CD4-positive, alpha-beta T cell (primary cell): ENCODE measurements around the gene HOXD8. TPM values are rescaled to one million over a fixed set of nuclear protein-coding genes. Genes with fewer than 3 reads are reported as not detected.

Experiments used
- ATAC-seq: fragments of 200-7000 bp; cut with Tn5 transposase; one replicate; pipeline ENCODE4 v1.10.0; 2022; ENCODE audit warnings: mild to moderate bottlenecking; ENCODE audit not compliant: poor library complexity
- CTCF ChIA-PET: fragments of 350-600 bp; sonication (Branson Sonifier 250); formaldehyde crosslinking; loops from one replicate; lab custom pipeline; 2021; ENCODE audit warnings: antibody characterized with exemption, inconsistent platforms; lab: Charles Lee
- POLR2A ChIA-PET: fragments of 350-600 bp; sonication (Branson Sonifier 250); formaldehyde crosslinking; loops from one replicate; lab custom pipeline; 2021; ENCODE audit warnings: antibody characterized with exemption, inconsistent platforms; lab: Charles Lee
- DNase-seq, 14 experiments: peaks; one replicate each; pipeline ENCODE4 v3.0.0-alpha.2; 2013 to 2020; ENCODE audit warnings: mixed read lengths in 2 of 14
- H3K27ac ChIP-seq, 2 donors: one replicate each; pipeline versions ENCODE4 v1.5.1 to v1.7.0; 2013; ENCODE audit warnings: low read length in 2 of 2, low read depth in 1 of 2, mild to moderate bottlenecking in 1 of 2
- H3K27me3 ChIP-seq, 2 experiments: 1 replicate in 1 of 2; 2 replicates in 1 of 2; pipeline versions ENCODE4 v1.6.1 to v1.7.0; 2013; ENCODE audit warnings: low read length in 2 of 2, control low read depth in 1 of 2, mild to moderate bottlenecking in 1 of 2, moderate library complexity in 1 of 2; ENCODE audit not compliant: insufficient read depth in 2 of 2, control insufficient read depth in 1 of 2
- H3K36me3 ChIP-seq: one replicate; pipeline ENCODE4 v1.6.1; 2013; ENCODE audit warnings: low read length, control low read depth; ENCODE audit not compliant: insufficient read depth
- H3K4me1 ChIP-seq: one replicate; pipeline ENCODE4 v1.6.1; 2013; ENCODE audit warnings: low read length, control low read depth; ENCODE audit not compliant: insufficient read depth
- H3K4me3 ChIP-seq: one replicate; pipeline ENCODE4 v1.5.1; 2013; ENCODE audit warnings: mild to moderate bottlenecking, low read length, moderate library complexity
- H3K9me3 ChIP-seq, 2 experiments: 1 replicate in 1 of 2; 2 replicates in 1 of 2; pipeline versions ENCODE4 v1.6.1 to v1.7.0; 2013; ENCODE audit warnings: low read length in 2 of 2, mild to moderate bottlenecking in 2 of 2, control low read depth in 1 of 2, moderate library complexity in 1 of 2; ENCODE audit not compliant: control insufficient read depth in 1 of 2, insufficient read depth in 1 of 2
- H3K27ac Mint-ChIP-seq: one replicate; pipeline ENCODE4 v1.8.0; 2020; ENCODE audit warnings: mixed read lengths
- H3K27me3 Mint-ChIP-seq: one replicate; pipeline ENCODE4 v1.8.0; 2021; ENCODE audit warnings: mixed read lengths
- H3K36me3 Mint-ChIP-seq: one replicate; pipeline ENCODE4 v1.8.0; 2021; ENCODE audit warnings: low read depth, mixed read lengths
- H3K4me1 Mint-ChIP-seq: one replicate; pipeline ENCODE4 v1.8.0; 2021; ENCODE audit warnings: low read depth, mixed read lengths
- H3K4me3 Mint-ChIP-seq: one replicate; pipeline ENCODE4 v1.8.0; 2020; ENCODE audit warnings: mild to moderate bottlenecking, mixed read lengths
- H3K9me3 Mint-ChIP-seq: one replicate; pipeline ENCODE4 v1.8.0; 2020; ENCODE audit warnings: mixed read lengths
- intact Hi-C, 2 experiments: fragments of 100-400 bp; cut with DNase I in 1 of 2; cut with micrococcal nuclease in 1 of 2; formaldehyde crosslinking; loops; one replicate each; pipeline versions ENCODE4 v1.15.1 to v1.9.0; 2023 to 2025; cut with DNase I, micrococcal nuclease
- total RNA-seq, 174 experiments: library from RNA in 2 of 174; stranded (reverse) in 2 of 174; gene quantifications; one replicate each; pipeline ENCODE4 v1.2.3 and lab custom pipeline; 2021 to 2026
- TF ChIP-seq, protein P1 (sequence below): fragments of 200-600 bp; IDR thresholded peaks from one replicate; pipeline ENCODE4 v1.8.0; 2022; ENCODE audit warnings: antibody characterized with exemption, mild to moderate bottlenecking

HOXD8 gene
- total RNA-seq, 2 experiments from 2014 or later: not detected

DNA sequence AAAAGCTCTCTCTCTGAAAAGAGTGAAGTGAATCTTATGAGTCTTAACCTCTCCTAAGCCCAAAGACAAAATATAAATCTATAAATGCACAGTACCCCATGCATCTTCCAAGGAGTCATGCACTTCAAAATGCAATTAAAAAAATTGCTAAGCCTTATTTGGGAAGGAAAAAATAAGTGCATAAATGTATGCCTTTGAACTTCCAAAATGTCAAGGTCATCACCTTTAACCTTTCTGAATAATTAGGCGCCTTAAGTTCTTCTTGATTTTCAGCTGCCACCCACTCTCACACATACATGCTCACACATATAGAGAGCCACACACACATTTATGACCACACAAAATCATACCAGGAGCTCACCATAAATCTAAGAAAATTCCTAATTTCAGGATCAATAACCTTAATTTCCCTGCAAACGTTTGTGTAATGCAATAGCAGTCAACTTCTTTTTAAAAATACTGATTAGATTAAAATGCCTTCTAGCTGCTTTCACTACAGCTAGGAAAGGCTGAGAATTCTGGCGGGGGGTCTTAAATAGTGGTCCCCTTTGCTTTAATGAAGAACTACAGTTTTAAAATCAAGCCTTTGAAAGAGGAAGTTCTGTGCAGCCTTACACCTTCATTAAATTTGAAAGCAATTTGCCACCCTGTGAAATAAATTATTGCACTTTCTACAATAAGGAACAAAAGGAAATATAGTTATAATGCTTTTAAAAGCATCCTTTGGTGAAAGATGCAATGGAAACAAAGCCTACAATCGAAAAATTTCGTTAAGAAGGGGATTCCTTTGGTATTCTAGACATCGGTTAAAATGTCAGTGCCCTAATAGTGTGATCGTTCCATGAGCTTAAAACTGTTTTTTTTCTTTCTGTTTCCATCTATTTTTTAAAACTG, 18.8 kb upstream of the HOXD8 start:
- H3K27me3 Mint-ChIP-seq: peaks cover 89% of the 10 kb centered on the region
- Histone ChIP-seq H3K27ac (no peak overlapping the region), H3K36me3 (no peaks in the 10 kb centered on the region), H3K9me3 (peaks cover 13 to 65% of the 10 kb centered on the region in 2 experiments), H3K27me3 (peaks cover 87 to 93% of the 10 kb centered on the region in 2 experiments), H3K4me3 (no peak overlapping the region), H3K4me1 (peaks cover 22% of the 10 kb centered on the region)
- H3K9me3 Mint-ChIP-seq: no peaks in the 10 kb centered on the region
- H3K36me3 Mint-ChIP-seq: peaks cover 7% of the 10 kb centered on the region
- CTCF ChIA-PET: interaction anchor here (0.9 to 1.8 kb wide), 3 partner anchors 9 to 16 kb away, joined by 3 to 6 read pairs (median 3); no protein-coding TSS in a partner anchor
- peaks cover 24% of the 10 kb centered on the region for H3K4me1 Mint-ChIP-seq
- ATAC-seq (no peak), DNase-seq (no peak)
- no peak overlapping the region for H3K4me3 Mint-ChIP-seq
- no peak overlapping the region for H3K27ac Mint-ChIP-seq
- POLR2A ChIA-PET: interaction anchor here (0.7 to 2.4 kb wide), 5 partner anchors 10 to 61 kb away, joined by 3 to 8 read pairs (median 3); no protein-coding TSS in a partner anchor
- intact Hi-C loops: loop anchor here in 1 of 2 experiments (2.0 to 5.0 kb wide), 2 partner anchors 14 to 33 kb away; no protein-coding TSS in a partner anchor
- TF ChIP-seq, protein P1, sequence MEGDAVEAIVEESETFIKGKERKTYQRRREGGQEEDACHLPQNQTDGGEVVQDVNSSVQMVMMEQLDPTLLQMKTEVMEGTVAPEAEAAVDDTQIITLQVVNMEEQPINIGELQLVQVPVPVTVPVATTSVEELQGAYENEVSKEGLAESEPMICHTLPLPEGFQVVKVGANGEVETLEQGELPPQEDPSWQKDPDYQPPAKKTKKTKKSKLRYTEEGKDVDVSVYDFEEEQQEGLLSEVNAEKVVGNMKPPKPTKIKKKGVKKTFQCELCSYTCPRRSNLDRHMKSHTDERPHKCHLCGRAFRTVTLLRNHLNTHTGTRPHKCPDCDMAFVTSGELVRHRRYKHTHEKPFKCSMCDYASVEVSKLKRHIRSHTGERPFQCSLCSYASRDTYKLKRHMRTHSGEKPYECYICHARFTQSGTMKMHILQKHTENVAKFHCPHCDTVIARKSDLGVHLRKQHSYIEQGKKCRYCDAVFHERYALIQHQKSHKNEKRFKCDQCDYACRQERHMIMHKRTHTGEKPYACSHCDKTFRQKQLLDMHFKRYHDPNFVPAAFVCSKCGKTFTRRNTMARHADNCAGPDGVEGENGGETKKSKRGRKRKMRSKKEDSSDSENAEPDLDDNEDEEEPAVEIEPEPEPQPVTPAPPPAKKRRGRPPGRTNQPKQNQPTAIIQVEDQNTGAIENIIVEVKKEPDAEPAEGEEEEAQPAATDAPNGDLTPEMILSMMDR: no peak

DNA sequence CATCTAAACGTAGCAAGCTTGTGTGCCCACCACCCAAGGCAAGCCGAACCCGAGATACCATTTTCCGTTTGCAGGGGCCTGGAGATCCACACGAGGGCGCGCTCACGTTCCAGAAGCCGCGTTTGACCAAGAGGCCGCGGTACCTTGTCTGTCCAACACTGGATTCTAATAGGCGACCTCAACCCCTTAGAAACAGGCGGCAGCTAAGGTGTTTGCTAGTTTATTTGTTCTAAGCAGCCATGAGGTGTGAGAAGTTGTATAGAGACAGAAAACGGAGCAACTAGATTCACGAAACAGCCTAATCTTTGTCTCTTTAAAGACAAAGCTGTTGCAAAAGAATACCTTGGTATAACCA, 18.2 kb upstream of the HOXD8 start:
- Mint-ChIP-seq H3K4me3 (no peak overlapping the region), H3K4me1 (peaks cover 18% of the 10 kb centered on the region), H3K36me3 (peaks cover 7% of the 10 kb centered on the region), H3K27me3 (peaks cover 89% of the 10 kb centered on the region), H3K9me3 (no peaks in the 10 kb centered on the region), H3K27ac (no peak overlapping the region)
- TF ChIP-seq, protein P1: no peak
- DNase-seq (no peak), ATAC-seq (no peak)
- Histone ChIP-seq H3K27ac (no peak overlapping the region), H3K27me3 (peaks cover 88 to 93% of the 10 kb centered on the region in 2 experiments), H3K9me3 (peaks cover 13 to 65% of the 10 kb centered on the region in 2 experiments), H3K36me3 (no peaks in the 10 kb centered on the region), H3K4me1 (peaks cover 21% of the 10 kb centered on the region), H3K4me3 (no peak overlapping the region)
- intact Hi-C loops: loop anchor here in 1 of 2 experiments (2.0 to 5.0 kb wide), 2 partner anchors 14 to 34 kb away; no protein-coding TSS in a partner anchor
- ChIA-PET POLR2A (interaction anchor here (0.7 to 2.4 kb wide), 3 partner anchors 9 to 15 kb away, joined by 3 to 8 read pairs (median 4); no protein-coding TSS in a partner anchor), CTCF (interaction anchor here (0.9 to 1.8 kb wide), 3 partner anchors 10 to 16 kb away, joined by 3 to 6 read pairs (median 3); no protein-coding TSS in a partner anchor)

DNA sequence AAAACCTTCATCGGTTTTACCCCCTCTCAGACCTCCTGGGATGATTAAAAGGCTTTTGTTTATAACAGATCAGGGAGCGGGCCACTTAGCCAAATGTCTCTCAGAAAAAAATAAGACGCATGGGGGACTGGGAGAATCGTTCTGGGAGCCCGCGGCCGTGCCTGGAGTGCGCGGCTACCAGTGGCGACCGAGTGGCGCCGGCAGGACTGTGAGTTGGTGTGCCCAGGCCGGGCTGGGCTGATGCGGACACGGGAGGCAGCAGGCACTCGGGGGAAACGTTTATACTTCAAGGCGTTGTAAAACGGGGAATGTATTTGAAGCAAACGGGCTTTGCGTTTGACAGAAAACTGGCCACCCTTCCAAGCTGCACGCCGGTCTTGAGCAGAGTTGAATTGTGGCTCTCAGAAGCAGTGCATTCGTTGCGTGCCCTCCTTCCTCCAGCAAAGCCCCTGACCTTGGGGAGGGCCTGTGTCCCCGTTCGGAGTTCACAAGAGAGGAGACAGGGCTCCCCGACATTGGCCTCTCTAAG, 17.6 kb upstream of the HOXD8 start:
- no peak for ATAC-seq
- intact Hi-C loops: loop anchor here in 1 of 2 experiments (2.0 to 5.0 kb wide), 2 partner anchors 15 to 35 kb away; no protein-coding TSS in a partner anchor
- H3K4me1 ChIP-seq: peaks cover 17% of the 10 kb centered on the region
- CTCF ChIA-PET: interaction anchor here (1.7 kb wide), 1 partner anchor 15 kb away, joined by 4 read pairs; no protein-coding TSS in a partner anchor
- Mint-ChIP-seq H3K4me3 (peak overlapping the region; percentile 20), H3K4me1 (peaks cover 15% of the 10 kb centered on the region), H3K27me3 (peaks cover 92% of the 10 kb centered on the region), H3K27ac (no peak overlapping the region), H3K36me3 (peaks cover 9% of the 10 kb centered on the region), H3K9me3 (no peaks in the 10 kb centered on the region)
- no peak overlapping the region for H3K4me3 ChIP-seq
- no peaks in the 10 kb centered on the region for H3K36me3 ChIP-seq
- no peak for DNase-seq
- H3K9me3 ChIP-seq: peaks cover 13 to 65% of the 10 kb centered on the region in 2 experiments
- H3K27ac ChIP-seq: no peak overlapping the region
- POLR2A ChIA-PET: no interaction called here
- TF ChIP-seq, protein P1: no peak
- H3K27me3 ChIP-seq: peaks cover 89 to 94% of the 10 kb centered on the region in 2 experiments
